Iris pigment epithelial cell (primary cell): ENCODE data around the gene PYGO2.
A peak's percentile ranks its signal among the peaks of the same experiment; 100 is the strongest.
"Not testable (repeated sequence)": the region's sequence is repeated elsewhere in the genome, so short reads cannot be mapped to it uniquely, and the experiment has no call there.

Experiments
- DNase-seq: peaks from one replicate; pipeline ENCODE4 v3.0.0-alpha.2; 2011; ENCODE audit warnings: low read depth

PYGO2 gene

GRCh38 chr1:154982341-154982740 lies 20.8 kb upstream of the PYGO2 start:
- DNase-seq: no peak

- DNase-seq: no peak
Measured at GRCh38 chr1:154978360-154978759, 16.8 kb upstream of the PYGO2 start.

- not testable (repeated sequence) for DNase-seq
Measured at GRCh38 chr1:154977762-154978161, 16.2 kb upstream of the PYGO2 start.

GRCh38 chr1:154975409-154976059 lies 14.0 kb upstream of the PYGO2 start:
- peak; percentile 73 for DNase-seq

- peak; percentile 87 for DNase-seq
Measured at GRCh38 chr1:154974808-154975408, 13.3 kb upstream of the PYGO2 start.

GRCh38 chr1:154974102-154974807 lies 12.7 kb upstream of the PYGO2 start, which contains the start of gene CKS1B:
CKS1B (plus strand) TSS chr1:154974681; CDS start chr1:154974746, 65 bp downstream.
- DNase-seq: peak; percentile 100

GRCh38 chr1:154973344-154974101 lies 11.9 kb upstream of the PYGO2 start:
- peak; percentile 98 for DNase-seq

GRCh38 chr1:154972517-154973343 lies 11.1 kb upstream of the PYGO2 start:
- peak; percentile 90 for DNase-seq

GRCh38 chr1:154972213-154972516 lies 10.6 kb upstream of the PYGO2 start:
- DNase-seq: no peak

- DNase-seq: peak; percentile 58
Measured at GRCh38 chr1:154971341-154971998, 9.9 kb upstream of the PYGO2 start.

GRCh38 chr1:154970631-154971340 lies 9.2 kb upstream of the PYGO2 start, which contains the start of gene SHC1:
SHC1 (minus strand) TSS chr1:154970747; CDS start chr1:154970526, 221 bp downstream.
- DNase-seq: peak; percentile 95

- DNase-seq: no peak
Measured at GRCh38 chr1:154969860-154970452, 8.4 kb upstream of the PYGO2 start.

- DNase-seq: no peak
Measured at GRCh38 chr1:154969246-154969645, 7.7 kb upstream of the PYGO2 start.

- no peak for DNase-seq
Measured at GRCh38 chr1:154968731-154969130, 7.1 kb upstream of the PYGO2 start.

GRCh38 chr1:154967331-154967950 lies 5.9 kb upstream of the PYGO2 start:
- DNase-seq: no peak

GRCh38 chr1:154966111-154966510 lies 4.5 kb upstream of the PYGO2 start:
- no peak for DNase-seq

GRCh38 chr1:154964359-154964758 lies 2.8 kb upstream of the PYGO2 start:
- no peak for DNase-seq

- DNase-seq: no peak
Measured at GRCh38 chr1:154963643-154964042, 2.1 kb upstream of the PYGO2 start.

GRCh38 chr1:154962795-154963330 lies 1.3 kb upstream of the PYGO2 start:
- DNase-seq: no peak
